ENCODE measurements around the gene ANKRD44.
"Not testable (repeated sequence)": the region's sequence is repeated elsewhere in the genome, so short reads cannot be mapped to it uniquely, and the experiment has no call there.

ANKRD44 gene

GRCh38 chr2:197011801-197012641, 298.6 kb downstream of the ANKRD44 start:
- no peak for DNase-seq (ENCODE audit: low spot score)
- TF ChIP-seq CTCF (IDR thresholded peaks at IDR 0.05), result peak; percentile 35
- no peak overlapping the region for H3K27ac ChIP-seq
- no peak overlapping the region for H3K4me3 ChIP-seq

- no peak for TF ChIP-seq CTCF (IDR thresholded peaks at IDR 0.05)
- H3K4me3 ChIP-seq, result no peak overlapping the region
- H3K27ac ChIP-seq, result no peak overlapping the region
- no peak for DNase-seq (ENCODE audit: low spot score)
Observed at GRCh38 chr2:197011021-197011417, 299.6 kb downstream of the ANKRD44 start.

GRCh38 chr2:197010200-197011020, 300.2 kb downstream of the ANKRD44 start:
- Histone ChIP-seq H3K27ac (no peak overlapping the region), H3K4me3 (no peak overlapping the region)
- DNase-seq (ENCODE audit: low spot score), result no peak
- no peak for TF ChIP-seq CTCF (IDR thresholded peaks at IDR 0.05)

GRCh38 chr2:197008741-197009341, 301.7 kb downstream of the ANKRD44 start:
- H3K27ac ChIP-seq; DNase-seq (ENCODE audit: low spot score); H3K4me3 ChIP-seq: not testable (repeated sequence)

GRCh38 chr2:197007716-197008628, 302.6 kb downstream of the ANKRD44 start:
- no peak for TF ChIP-seq CTCF (IDR thresholded peaks at IDR 0.05)
- no peak for DNase-seq (ENCODE audit: low spot score)
- no peak overlapping the region for H3K4me3 ChIP-seq

GRCh38 chr2:197001921-197002320, 308.7 kb downstream of the ANKRD44 start:
- no peak overlapping the region for H3K27ac ChIP-seq
- H3K4me3 ChIP-seq, result no peak overlapping the region
- DNase-seq (ENCODE audit: low spot score), result no peak
- TF ChIP-seq CTCF (IDR thresholded peaks at IDR 0.05), result no peak

More at GRCh38 chr2:197007716-197008628, 302.6 kb downstream of the ANKRD44 start:
- H3K27ac ChIP-seq, result no peak overlapping the region

All from coronary artery (tissue), 2 donors.